GM21515 (cell line): Measurements from ENCODE around the gene ZNF304.
A peak's percentile ranks its signal among the peaks of the same experiment; 100 is the strongest.

ENCODE experiments used
- ATAC-seq: cut with Tn5 transposase; IDR thresholded peaks from one replicate; pipeline ENCODE4 v1.9.1; 2021; ENCODE audit not compliant: unreplicated experiment

The ZNF304 gene

DNA sequence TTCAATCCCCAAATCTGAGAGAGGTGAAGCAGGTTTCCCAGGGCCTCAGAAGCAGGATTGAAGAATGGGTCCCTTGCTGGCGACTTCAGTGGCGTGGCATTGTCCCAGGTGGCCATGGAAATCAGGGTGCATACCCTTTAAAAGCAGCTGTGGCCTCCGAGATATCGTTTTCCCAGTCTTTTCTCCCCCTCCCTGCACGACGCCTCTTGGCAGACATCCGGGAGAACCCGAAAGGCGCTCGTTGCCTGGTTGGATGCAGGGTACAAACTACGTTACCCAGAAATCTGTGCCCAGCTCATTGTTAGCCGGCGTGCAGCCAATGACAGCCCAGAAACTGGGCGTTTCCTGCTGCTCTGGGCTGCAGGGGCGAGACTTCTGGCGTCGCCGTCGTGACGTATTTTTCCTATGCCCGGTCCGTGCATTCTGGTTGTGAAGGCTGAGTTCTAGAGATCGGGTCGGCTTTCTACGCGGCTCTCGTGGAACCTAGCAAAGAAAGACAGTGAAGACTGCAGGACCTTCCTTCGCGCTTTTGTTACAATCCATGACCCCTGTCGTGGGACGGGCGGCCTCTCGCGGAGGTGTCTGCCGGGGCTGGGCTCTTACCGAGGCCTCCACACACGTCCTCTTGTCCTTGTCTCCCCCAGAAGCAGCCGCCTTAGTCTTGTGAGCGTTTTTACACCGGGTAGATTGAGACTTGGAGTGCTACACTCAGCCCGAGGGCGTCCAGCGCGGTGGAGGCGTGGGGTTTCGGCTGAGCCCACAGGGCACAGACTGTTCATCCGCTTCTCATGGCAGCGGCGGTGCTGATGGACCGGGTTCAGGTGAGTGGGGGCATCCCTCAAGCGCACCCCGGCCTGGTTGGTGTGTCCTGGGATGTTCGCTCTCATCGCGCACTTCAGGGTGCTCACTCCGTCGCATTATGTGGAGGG, at the start of gene ZNF304:
ZNF304 (plus strand) TSS at position 395 of the 929 bp plus-strand sequence; CDS start at position 789, 394 bp downstream.
- peak; percentile 90 for ATAC-seq

DNA sequence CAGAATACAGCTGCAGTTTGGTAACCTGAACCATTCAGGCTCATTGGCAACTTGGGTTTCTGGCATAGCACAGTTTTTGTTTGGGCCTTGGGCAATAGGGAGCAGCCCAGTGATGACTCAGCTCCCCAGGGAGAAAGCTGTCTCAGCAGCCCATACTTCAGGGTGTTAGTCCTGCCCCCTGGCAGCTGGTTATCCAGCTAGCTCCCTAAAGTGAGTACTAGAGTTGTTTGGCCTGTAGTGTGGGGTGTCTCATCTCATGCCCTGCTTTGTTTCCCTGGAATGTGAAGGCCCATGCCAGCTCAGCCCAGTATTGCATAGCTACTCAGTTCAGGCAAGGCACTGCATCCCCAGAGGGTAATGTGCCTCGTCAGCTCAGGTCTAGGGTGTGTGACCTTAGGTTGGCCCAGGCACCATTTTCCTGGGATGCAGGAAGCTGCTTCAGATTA, 49.0 kb upstream of the ZNF304 start:
- ATAC-seq, result no peak

DNA sequence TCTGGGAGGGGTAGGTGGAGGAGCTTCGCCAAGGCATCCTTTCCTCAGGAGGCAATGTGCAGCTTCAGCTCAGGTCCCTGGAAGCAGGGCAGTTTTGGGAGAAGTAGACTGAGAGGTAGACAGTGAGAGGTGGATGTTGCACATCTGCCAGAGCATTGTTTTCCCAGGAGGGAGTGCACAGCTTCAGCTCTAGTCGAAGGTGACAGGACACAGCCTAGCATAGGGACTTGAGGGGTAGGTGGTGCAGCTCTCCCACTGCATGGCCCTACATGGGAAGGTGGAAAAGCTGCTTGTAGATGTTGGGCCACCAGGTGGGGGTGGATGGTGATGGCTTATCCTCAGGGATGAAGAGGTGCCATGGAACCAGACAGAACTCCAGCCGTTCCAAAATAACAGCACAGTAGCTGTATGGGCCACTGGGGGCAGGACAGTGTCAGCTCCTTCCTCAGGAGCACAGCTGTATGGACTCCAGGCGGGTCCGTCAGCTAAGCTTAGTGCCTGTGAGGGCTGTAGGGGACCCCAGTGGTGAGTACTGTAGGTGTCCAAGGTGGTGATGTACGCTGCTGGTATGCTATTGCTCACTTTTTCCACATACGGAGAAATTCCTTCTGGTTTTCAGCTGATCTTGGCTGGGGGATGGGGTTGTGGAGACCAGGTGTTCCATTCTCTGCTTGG, 48.2 kb upstream of the ZNF304 start:
- no peak for ATAC-seq

DNA sequence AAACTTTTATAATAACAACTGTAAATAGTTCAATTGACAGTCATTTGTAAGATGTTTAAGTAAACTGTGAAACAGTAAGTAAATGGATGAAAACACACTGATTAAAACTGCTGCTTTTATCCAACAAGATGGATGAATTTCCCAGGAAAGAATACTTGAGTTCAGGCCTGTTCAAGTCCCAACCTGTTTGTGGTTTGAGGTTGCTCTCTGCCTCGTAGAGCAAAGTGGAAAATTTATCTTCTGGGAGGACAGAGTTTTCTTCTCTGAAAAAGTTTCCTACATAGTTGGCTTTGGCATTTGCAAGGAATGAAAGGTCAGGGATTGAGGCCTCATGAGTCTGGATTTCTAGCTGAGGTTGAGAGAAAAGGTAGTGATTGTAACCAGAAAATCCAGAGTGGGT, 46.0 kb upstream of the ZNF304 start:
- ATAC-seq, result no peak

DNA sequence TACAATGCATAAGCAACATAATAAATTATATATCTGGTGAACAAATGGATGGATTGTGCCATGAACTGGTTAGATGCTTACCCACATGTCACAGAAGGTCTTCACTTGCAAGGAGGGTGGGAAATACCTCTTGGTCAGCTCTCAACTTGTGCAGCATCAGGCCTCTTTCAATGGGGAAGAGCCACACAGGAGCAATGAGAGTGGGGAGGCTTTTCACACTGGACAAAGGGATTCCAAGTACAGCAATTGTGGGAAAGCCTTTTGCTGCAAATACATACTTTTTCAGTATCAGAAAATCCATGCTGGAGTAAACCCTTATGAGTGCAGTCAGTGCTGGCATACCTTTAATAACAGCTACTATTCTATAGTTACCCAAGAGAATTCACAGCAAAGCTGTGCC, 42.6 kb upstream of the ZNF304 start:
- no peak for ATAC-seq

DNA sequence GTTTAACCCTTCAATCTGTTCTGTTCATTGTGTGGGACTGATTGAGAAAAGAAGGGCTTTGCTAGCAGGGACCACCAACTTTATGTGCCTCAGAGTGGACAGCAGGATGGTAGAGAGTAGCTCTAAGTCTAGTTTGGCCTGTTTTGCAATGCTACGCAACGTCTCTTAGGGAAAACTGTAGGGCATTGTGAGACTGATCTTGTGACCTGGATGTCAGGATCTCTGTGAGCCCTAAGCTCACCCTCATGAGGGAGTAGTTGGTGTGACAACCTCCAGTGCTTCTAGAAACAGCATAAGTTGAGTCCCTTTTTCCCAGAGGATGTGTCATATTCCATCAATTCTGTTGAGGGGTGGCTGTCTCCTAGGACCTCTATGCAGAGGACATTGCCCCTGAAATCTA, 40.3 kb upstream of the ZNF304 start:
- no peak for ATAC-seq

DNA sequence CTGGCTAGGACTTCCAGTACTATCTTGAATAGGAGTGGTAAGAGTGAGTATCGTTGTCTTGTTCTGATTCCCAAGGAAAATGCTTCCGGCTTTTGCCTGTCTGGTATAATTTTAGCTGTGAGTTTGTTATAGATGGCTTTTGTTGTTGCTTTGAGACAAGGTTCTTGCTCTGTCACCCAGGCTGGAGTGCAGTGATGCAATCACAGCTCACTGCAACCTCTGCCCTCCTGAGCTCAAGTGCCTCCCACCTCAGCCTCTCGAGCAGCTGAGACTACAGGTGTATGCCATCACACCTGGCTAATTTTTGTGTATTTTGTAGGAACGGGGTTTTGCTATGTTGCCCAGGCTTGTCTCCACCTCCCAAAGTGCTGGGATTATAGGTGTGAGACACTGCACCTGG, 36.9 kb upstream of the ZNF304 start:
- no peak for ATAC-seq

DNA sequence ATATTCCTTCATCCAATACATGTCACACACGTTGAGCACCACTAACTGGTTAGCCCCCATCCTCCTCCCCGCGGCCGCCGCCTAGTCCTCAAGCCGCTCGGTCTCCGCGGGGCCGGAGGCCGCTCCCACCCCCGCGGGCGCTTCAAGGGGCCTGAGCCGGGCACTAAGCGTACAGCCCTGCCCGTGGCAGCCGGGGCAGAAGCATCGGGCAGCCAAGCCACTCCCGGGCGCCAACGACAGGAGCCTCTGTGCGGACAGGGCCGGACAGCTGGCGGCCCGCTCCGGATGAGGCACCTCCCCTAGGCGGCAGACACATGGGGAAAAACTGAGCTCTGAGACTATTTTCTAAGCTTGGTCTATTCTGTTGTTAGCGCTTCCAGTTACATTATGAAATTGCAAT, 33.6 kb upstream of the ZNF304 start:
- no peak for ATAC-seq

DNA sequence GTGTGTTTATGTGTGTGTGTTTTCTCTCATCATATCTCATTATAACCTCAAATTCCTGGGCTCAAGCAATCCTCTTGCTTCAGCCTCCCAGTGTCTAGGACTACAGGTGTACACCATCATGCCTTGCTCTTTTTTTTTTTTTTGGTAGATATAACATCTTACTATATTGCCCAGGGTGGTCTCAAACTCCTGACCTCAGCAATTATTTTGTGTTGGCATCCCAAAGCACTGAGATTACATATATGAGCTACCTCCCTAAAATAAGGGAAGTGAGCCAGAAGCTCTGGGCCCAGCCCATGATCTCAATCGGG, 31.2 kb upstream of the ZNF304 start:
- no peak for ATAC-seq

DNA sequence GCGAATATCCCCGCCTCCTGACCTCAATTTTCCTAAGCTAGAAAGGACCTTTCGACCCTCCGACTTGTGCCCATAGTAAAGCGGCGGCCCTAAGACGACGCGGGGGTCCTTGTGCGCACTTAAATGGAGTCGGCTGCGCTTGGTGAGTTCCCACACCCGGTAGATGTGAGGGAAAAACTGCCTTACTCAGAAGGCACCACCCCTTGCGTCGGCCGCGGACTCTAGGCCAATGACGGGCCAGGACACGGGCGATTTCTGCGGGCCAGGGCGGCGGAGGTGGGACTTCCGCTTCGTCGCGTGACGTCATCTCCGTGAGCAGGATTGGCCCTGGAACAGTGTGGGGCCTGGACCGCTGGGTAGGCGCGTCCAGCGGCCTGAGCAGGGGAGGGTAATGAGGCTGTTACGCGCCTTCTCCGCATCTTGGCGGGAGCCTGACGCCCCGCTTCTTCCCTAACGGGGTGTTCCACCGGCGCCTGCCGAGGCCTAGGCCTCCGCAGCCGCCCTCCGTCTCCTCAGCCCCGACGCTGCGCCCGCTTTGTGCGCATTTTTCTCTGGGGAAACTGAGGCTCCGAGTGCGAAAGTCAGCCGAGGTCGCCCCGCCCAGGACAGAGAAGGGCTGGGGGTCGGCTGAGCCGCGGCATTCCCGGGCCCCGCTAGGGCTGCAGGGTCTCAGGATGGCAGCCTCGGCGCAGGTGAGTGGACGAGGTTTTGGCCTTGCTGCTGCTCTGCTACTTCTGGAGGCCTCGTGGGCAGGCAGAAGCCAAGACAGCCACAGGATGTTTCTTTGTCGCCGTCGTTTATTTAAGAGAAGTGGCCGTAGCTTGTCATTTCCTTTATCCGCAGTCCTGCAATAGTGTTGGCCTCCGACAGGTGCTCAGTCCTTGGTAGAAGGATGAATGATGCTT, 30.6 kb upstream of the ZNF304 start, which contains the start of gene ZNF543:
ZNF543 (plus strand) TSS at position 293 of the 905 bp plus-strand sequence; CDS start at position 675, 382 bp downstream.
- peak; percentile 95 for ATAC-seq

DNA sequence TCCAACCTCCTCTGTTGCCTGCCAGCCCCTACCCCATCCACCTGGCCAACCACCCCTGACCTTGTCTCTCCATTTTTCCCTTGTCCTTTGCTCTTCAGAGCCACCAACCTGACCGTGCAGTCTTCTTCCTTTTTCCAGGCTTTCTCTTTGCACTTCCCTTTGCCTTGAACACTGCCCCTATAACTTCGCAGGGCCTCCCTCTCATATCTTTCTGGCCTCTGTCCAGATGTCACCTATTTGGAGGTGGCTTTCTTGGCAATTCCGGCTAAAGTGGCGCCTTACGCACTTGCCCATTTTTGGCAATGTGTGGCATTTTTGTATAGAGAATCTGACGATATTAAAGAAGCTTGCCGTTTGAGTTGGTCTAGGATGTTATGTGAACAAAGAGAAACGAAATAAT, 30.0 kb upstream of the ZNF304 start:
- no peak for ATAC-seq

DNA sequence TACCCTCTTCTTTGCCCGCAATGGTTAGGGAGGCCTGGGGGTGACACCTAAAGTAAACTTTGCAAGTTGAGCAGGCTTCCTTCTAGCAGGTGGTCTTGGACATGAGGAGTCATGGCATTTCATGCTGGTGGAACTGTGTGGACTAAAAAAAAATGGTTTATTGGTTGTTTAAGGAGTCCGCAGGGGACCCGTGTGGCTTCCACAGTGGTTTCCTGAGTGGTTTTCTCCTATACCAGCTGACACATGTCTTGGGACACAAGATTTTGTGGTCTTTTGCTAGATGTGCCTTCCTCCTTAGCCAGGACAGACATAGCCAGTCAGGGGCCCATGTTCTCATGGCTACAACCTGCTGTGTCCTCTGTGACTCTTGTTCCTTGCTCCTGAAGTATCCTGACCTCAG, 29.3 kb upstream of the ZNF304 start:
- no peak for ATAC-seq

DNA sequence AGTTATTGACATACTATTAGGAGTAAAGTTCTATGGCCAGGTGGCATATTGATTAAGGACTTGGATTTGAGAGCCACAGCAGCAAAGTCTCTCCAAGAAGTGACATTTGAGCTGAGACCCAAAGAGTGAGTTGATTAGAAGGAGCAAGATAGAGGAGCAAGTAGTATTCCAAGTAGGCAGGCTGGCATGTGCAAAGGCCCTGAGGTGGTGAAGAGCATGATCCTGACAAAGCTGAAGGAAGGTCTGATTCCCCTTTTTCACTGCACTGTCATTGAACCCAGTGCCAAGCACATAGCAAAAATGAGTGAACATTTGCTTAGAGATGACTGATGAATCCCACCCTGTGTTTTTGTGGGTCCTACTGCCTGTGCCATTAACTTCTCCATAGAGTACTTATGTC, 26.1 kb upstream of the ZNF304 start:
- no peak for ATAC-seq

DNA sequence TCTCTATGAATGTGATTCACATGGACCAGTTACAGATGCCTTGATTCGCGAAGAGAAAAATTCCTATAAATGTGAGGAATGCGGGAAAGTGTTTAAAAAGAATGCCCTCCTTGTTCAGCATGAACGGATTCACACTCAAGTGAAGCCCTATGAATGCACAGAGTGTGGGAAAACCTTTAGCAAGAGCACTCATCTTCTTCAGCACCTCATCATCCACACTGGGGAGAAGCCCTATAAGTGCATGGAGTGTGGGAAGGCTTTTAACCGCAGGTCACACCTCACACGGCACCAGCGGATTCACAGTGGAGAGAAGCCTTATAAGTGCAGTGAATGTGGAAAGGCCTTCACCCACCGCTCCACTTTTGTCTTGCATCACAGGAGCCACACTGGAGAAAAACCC, 23.1 kb upstream of the ZNF304 start:
- no peak for ATAC-seq

DNA sequence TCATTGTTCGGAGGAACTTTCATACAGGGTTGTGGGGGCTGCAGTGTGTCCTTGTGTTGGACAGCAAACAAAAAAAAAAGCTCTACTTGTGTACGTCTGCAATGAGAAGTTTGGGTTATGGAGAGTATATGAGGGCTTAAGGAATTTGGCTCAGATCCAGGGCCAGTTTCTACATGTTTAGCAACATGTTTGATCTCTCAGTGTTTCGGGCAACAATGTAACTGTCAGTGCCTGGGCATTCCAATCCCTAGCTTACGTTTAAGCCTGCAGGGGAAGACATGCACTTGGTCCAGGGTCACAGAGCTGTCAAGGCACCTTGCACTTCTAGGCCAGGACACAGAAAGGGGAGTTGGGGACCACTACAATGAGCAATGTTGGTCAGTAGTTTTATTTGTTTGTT, 16.9 kb upstream of the ZNF304 start:
- no peak for ATAC-seq

DNA sequence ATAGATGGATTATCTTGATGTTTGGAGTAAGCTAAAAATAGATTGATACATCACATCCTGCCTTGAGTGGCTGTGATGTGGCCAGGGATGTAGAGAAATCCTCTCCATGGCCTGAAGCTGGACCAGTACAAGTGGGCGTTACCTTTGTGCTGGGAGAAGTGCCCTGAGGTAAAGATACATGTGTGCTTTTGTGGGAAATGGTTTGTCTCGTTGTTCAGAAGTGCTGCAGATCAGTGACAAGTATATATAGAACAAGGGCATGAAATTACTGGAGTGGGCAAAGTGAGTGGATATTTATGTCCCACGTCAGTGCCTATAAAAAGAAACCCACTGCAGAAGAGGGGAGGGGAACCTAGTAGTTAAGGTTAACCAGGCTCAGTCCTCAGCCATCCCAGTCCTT, 12.2 kb upstream of the ZNF304 start:
- no peak for ATAC-seq

DNA sequence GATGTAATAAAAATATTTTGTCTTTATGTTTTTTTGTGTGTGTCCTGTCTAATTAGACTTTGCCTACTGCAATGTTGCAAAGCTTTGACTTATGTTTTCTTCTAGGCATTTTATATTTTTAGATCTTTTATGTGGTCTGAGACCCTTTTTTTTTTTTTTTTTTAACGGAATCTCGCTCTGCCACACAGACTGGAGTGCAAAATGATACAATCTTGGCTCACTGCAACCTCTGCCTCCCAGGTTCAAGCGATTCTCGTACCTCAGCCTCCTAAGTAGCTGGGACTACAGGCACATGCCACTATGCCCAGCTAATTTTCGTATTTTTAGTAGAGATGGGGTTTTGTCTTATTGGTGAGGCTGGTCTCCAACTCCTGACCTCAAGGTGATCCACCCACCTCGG, 8.5 kb upstream of the ZNF304 start:
- ATAC-seq, result no peak

DNA sequence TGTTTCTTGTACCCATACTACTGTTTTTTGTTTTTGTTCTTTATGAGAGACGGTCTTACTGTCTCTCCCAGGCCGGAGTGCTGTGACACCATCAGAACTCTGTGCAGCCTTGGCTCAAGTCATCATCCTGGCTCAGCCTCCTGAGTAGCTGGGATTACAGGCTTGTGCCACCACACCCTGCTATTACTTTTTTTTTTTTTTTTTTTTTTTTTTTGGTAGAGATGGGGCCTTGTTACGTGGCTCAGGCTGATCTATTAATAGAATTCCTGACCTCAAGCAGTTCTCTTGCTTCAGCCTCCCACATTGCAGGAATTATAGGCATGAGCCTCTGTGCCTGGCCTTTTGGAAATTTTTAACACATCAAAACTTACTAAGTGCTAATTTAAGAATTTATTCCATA, 2.9 kb upstream of the ZNF304 start:
- no peak for ATAC-seq

DNA sequence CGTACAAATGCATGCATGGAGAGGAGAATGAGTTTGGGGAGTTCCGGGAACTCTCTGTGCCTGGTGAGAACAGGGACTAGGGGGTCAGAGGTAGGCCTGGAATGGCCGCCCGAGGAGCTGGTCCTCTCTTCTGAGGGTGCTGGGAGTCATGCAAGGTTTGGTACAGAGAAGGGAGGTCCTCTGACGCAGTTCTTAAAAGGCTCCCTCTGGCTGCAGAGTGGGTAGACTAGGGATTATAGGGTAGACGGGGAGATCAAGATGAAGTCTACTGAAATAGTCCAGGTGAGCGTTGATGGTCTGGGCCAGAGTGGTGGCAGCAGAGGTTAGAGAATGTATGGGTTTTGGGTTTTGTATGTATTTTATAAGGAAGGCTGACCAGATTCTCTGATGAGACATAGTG, 796 bp downstream of the ZNF304 start:
- no peak for ATAC-seq

DNA sequence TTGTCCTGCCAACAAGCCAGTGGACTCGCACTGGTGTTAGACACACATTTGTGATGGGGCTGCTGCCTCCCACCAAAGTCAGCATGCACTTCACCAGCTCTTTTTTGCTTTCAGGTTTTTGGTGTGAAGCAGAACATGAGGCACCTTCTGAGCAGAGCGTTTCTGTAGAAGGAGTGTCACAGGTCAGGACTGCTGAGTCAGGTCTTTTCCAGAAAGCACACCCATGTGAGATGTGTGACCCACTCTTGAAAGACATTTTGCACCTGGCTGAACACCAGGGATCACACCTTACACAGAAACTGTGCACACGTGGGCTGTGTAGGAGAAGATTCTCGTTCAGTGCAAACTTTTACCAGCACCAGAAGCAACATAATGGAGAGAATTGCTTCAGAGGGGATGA, 4.8 kb downstream of the ZNF304 start:
- no peak for ATAC-seq

DNA sequence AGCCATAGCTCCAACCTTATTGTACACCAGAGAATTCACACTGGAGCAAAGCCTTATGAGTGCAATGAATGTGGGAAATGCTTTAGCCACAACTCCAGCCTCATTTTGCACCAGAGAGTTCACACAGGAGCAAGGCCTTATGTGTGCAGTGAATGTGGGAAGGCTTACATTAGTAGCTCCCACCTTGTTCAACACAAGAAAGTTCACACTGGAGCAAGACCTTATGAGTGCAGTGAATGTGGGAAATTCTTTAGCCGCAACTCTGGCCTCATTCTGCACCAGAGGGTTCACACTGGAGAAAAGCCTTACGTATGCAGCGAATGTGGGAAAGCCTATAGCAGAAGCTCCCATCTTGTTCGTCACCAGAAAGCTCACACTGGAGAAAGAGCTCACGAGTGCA, 6.3 kb downstream of the ZNF304 start:
- ATAC-seq, result no peak
